ENCODE measurements around the gene INS.

Gene INS

GRCh38 chr11:2159536-2160413, 1.2 kb downstream of the INS start:
- Histone ChIP-seq H3K27ac (no peak overlapping the region), H3K4me3 (no peak overlapping the region), H3K4me1 (peaks cover 11% of the 10 kb centered on the region; the same call in 1 of the 2 replicates), H3K27me3 (peaks cover 6% of the 10 kb centered on the region; the same call in 1 of the 2 replicates), H3K9ac (no peak overlapping the region), H3K4me2 (no peak overlapping the region), H3K36me3 (no peaks in the 10 kb centered on the region), H3K9me3 (no peaks in the 10 kb centered on the region), H4K20me1 (peaks cover 24% of the 10 kb centered on the region; the same call in 1 of the 2 replicates)
- no peak for TF ChIP-seq Cebpa-rat (IDR thresholded peaks at IDR 0.05)

- Histone ChIP-seq H4K20me1 (peaks cover 21% of the 10 kb centered on the region; the same call in 1 of the 2 replicates), H3K4me3 (no peak overlapping the region), H3K27me3 (peaks cover 2% of the 10 kb centered on the region; the same call in 1 of the 2 replicates), H3K36me3 (no peaks in the 10 kb centered on the region), H3K4me2 (no peak overlapping the region), H3K27ac (no peak overlapping the region), H3K4me1 (peaks cover 10% of the 10 kb centered on the region; the same call in 1 of the 2 replicates), H3K9ac (no peak overlapping the region), H3K9me3 (no peaks in the 10 kb centered on the region)
- TF ChIP-seq Cebpa-rat (IDR thresholded peaks at IDR 0.05), result no peak
Measured at GRCh38 chr11:2158966-2159365, 2.0 kb downstream of the INS start.

GRCh38 chr11:2158296-2158737, 2.7 kb downstream of the INS start:
- Histone ChIP-seq H3K4me2 (no peak overlapping the region), H4K20me1 (peaks cover 14% of the 10 kb centered on the region; the same call in 1 of the 2 replicates), H3K27ac (no peak overlapping the region), H3K9ac (no peak overlapping the region), H3K9me3 (no peaks in the 10 kb centered on the region), H3K4me1 (peaks cover 3% of the 10 kb centered on the region; the same call in 1 of the 2 replicates), H3K4me3 (no peak overlapping the region), H3K36me3 (no peaks in the 10 kb centered on the region), H3K27me3 (no peaks in the 10 kb centered on the region)
- no peak for TF ChIP-seq Cebpa-rat (IDR thresholded peaks at IDR 0.05)

- Histone ChIP-seq H3K9ac (no peak overlapping the region), H3K27me3 (no peaks in the 10 kb centered on the region), H4K20me1 (peaks cover 10% of the 10 kb centered on the region; the same call in 1 of the 2 replicates), H3K4me3 (no peak overlapping the region), H3K36me3 (no peaks in the 10 kb centered on the region), H3K9me3 (no peaks in the 10 kb centered on the region), H3K4me2 (no peak overlapping the region), H3K4me1 (peaks cover 3% of the 10 kb centered on the region; the same call in 1 of the 2 replicates), H3K27ac (no peak overlapping the region)
- TF ChIP-seq Cebpa-rat (IDR thresholded peaks at IDR 0.05), result no peak
Measured at GRCh38 chr11:2157294-2158040, 3.5 kb downstream of the INS start.

- H4K20me1 ChIP-seq, result peaks cover 13% of the 10 kb centered on the region; the same call in 1 of the 2 replicates
- H3K9ac ChIP-seq, result no peak overlapping the region
- H3K9me3 ChIP-seq, result no peaks in the 10 kb centered on the region
- no peak for TF ChIP-seq Cebpa-rat (IDR thresholded peaks at IDR 0.05)
- H3K4me3 ChIP-seq, result no peak overlapping the region
- no peaks in the 10 kb centered on the region for H3K36me3 ChIP-seq
- no peak overlapping the region for H3K27ac ChIP-seq
- H3K4me1 ChIP-seq, result peaks cover 7% of the 10 kb centered on the region
- H3K27me3 ChIP-seq, result no peaks in the 10 kb centered on the region
- no peak overlapping the region for H3K4me2 ChIP-seq
Measured at GRCh38 chr11:2156416-2157182, 4.4 kb downstream of the INS start.

- no peak for TF ChIP-seq Cebpa-rat (IDR thresholded peaks at IDR 0.05)
- H3K9me3 ChIP-seq, result no peaks in the 10 kb centered on the region
- H3K9ac ChIP-seq, result no peak overlapping the region
- no peak overlapping the region for H3K4me2 ChIP-seq
- H3K36me3 ChIP-seq, result no peaks in the 10 kb centered on the region
- peaks cover 13% of the 10 kb centered on the region; the same call in 1 of the 2 replicates for H4K20me1 ChIP-seq
- peaks cover 8% of the 10 kb centered on the region for H3K27me3 ChIP-seq
- H3K4me1 ChIP-seq, result peaks cover 12% of the 10 kb centered on the region
- no peak overlapping the region for H3K27ac ChIP-seq
- H3K4me3 ChIP-seq, result no peak overlapping the region
Measured at GRCh38 chr11:2155511-2155910, 5.5 kb downstream of the INS start.

GRCh38 chr11:2154889-2155288, 6.1 kb downstream of the INS start:
- no peak overlapping the region for H3K27ac ChIP-seq
- no peaks in the 10 kb centered on the region for H3K36me3 ChIP-seq
- H3K4me3 ChIP-seq, result no peak overlapping the region
- H3K27me3 ChIP-seq, result peaks cover 14% of the 10 kb centered on the region
- TF ChIP-seq Cebpa-rat (IDR thresholded peaks at IDR 0.05), result no peak
- no peak overlapping the region for H3K9ac ChIP-seq
- H4K20me1 ChIP-seq, result peaks cover 13% of the 10 kb centered on the region; the same call in 1 of the 2 replicates
- no peaks in the 10 kb centered on the region for H3K9me3 ChIP-seq
- H3K4me2 ChIP-seq, result no peak overlapping the region
- peaks cover 12% of the 10 kb centered on the region for H3K4me1 ChIP-seq

- Histone ChIP-seq H3K27ac (no peak overlapping the region), H4K20me1 (peaks cover 16% of the 10 kb centered on the region; the same call in 1 of the 2 replicates), H3K9me3 (no peaks in the 10 kb centered on the region), H3K4me3 (no peak overlapping the region), H3K4me2 (no peak overlapping the region), H3K4me1 (peaks cover 12% of the 10 kb centered on the region), H3K27me3 (peaks cover 21% of the 10 kb centered on the region), H3K9ac (no peak overlapping the region), H3K36me3 (no peaks in the 10 kb centered on the region)
- TF ChIP-seq Cebpa-rat (IDR thresholded peaks at IDR 0.05), result no peak
Measured at GRCh38 chr11:2154195-2154585, 6.8 kb downstream of the INS start.

GRCh38 chr11:2153581-2154194, 7.3 kb downstream of the INS start:
- Histone ChIP-seq H3K27me3 (peaks cover 26% of the 10 kb centered on the region), H4K20me1 (peaks cover 21% of the 10 kb centered on the region; the same call in 1 of the 2 replicates), H3K9me3 (no peaks in the 10 kb centered on the region), H3K4me2 (no peak overlapping the region), H3K36me3 (no peaks in the 10 kb centered on the region), H3K4me1 (peaks cover 12% of the 10 kb centered on the region), H3K27ac (no peak overlapping the region), H3K9ac (no peak overlapping the region), H3K4me3 (no peak overlapping the region)
- no peak for TF ChIP-seq Cebpa-rat (IDR thresholded peaks at IDR 0.05)

Measured in BLaER1 (cell line).